ENCODE data around the gene ENTPD7. TPM values are rescaled to one million over a fixed set of nuclear protein-coding genes. Genes with fewer than 3 reads are reported as not detected.

The ENTPD7 gene
- total RNA-seq, 1 experiment from 2014 or later, result 11.4 TPM

- TF ChIP-seq RELA (CRISPR knock-in tag; IDR thresholded peaks at IDR 0.05; ENCODE audit: borderline replicate concordance), result no peak
These were observed 6.0 kb downstream of the ENTPD7 start (continued) for GRCh38 chr10:99665304-99665703.

- H3K27ac Mint-ChIP-seq, result no peak overlapping the region
- peaks cover 7% of the 10 kb centered on the region for H3K36me3 Mint-ChIP-seq
- ChIA-PET CTCF (interaction anchor here (1.7 kb wide), 1 partner anchor 107 kb away, joined by 3 read pairs; no protein-coding TSS in a partner anchor), POLR2A (no interaction called here)
- no peak for TF ChIP-seq SMAD4 (CRISPR knock-in tag; IDR thresholded peaks at IDR 0.05)
- TF ChIP-seq FOXK1 (CRISPR knock-in tag; IDR thresholded peaks at IDR 0.05), result no peak
- no peak for TF ChIP-seq HMGXB4 (CRISPR knock-in tag; IDR thresholded peaks at IDR 0.05)
- TF ChIP-seq IRF2 (CRISPR knock-in tag; IDR thresholded peaks at IDR 0.05; ENCODE audit: borderline replicate concordance, low read depth), result no peak
- no peak for TF ChIP-seq RORB (CRISPR knock-in tag; IDR thresholded peaks at IDR 0.05)
- TF ChIP-seq ZNF232 (CRISPR knock-in tag; IDR thresholded peaks at IDR 0.05), result no peak
- no peak for TF ChIP-seq ZNF532 (CRISPR knock-in tag; IDR thresholded peaks at IDR 0.05; ENCODE audit: borderline replicate concordance)
- no peak for TF ChIP-seq USF1 (CRISPR knock-in tag; IDR thresholded peaks at IDR 0.05)
- TF ChIP-seq FOXP1 (CRISPR knock-in tag; IDR thresholded peaks at IDR 0.05; ENCODE audit: borderline replicate concordance), result no peak
- no peak for TF ChIP-seq SOX15 (CRISPR knock-in tag; IDR thresholded peaks at IDR 0.05)
- no peak for TF ChIP-seq ZNF121 (CRISPR knock-in tag; IDR thresholded peaks at IDR 0.05)
- TF ChIP-seq USF2 (CRISPR knock-in tag; IDR thresholded peaks at IDR 0.05), result no peak
- no peak for TF ChIP-seq TCF7 (CRISPR knock-in tag; IDR thresholded peaks at IDR 0.05; ENCODE audit: low read depth)
- no peak overlapping the region for H3K4me3 Mint-ChIP-seq
- DNase-seq (ENCODE audit: low spot score) (no peak), ATAC-seq (no peak)
- no peaks in the 10 kb centered on the region for H3K4me1 Mint-ChIP-seq
- no peaks in the 10 kb centered on the region for H3K27me3 Mint-ChIP-seq (ENCODE audit: low read depth)
- H3K9me3 Mint-ChIP-seq, result no peaks in the 10 kb centered on the region
These were observed 7.9 kb downstream of the ENTPD7 start for GRCh38 chr10:99667108-99667751.

GRCh38 chr10:99671386-99671785, 12.1 kb downstream of the ENTPD7 start:
- ChIA-PET CTCF (no interaction called here), POLR2A (no interaction called here)
- Mint-ChIP-seq H3K27ac (no peak overlapping the region), H3K4me1 (no peaks in the 10 kb centered on the region), H3K4me3 (no peak overlapping the region), H3K9me3 (no peaks in the 10 kb centered on the region), H3K27me3 (ENCODE audit: low read depth) (no peaks in the 10 kb centered on the region), H3K36me3 (peaks cover 4% of the 10 kb centered on the region)
- ATAC-seq, result no peak
- DNase-seq (ENCODE audit: low spot score), result no peak
- no peak for TF ChIP-seq TP53 (CRISPR knock-in tag; IDR thresholded peaks at IDR 0.05)
- TF ChIP-seq CDX4 (CRISPR knock-in tag; IDR thresholded peaks at IDR 0.05; ENCODE audit: borderline replicate concordance), result no peak
- TF ChIP-seq GRHL2 (CRISPR knock-in tag; IDR thresholded peaks at IDR 0.05; ENCODE audit: insufficient replicate concordance, severe bottlenecking), result no peak
- no peak for TF ChIP-seq TEAD4 (CRISPR knock-in tag; IDR thresholded peaks at IDR 0.05)
- no peak for TF ChIP-seq FOXK1 (CRISPR knock-in tag; IDR thresholded peaks at IDR 0.05)
- TF ChIP-seq CREB1 (CRISPR knock-in tag; IDR thresholded peaks at IDR 0.05), result no peak
- TF ChIP-seq ZNF532 (CRISPR knock-in tag; IDR thresholded peaks at IDR 0.05; ENCODE audit: borderline replicate concordance), result no peak
- TF ChIP-seq NFE2L1 (CRISPR knock-in tag; IDR thresholded peaks at IDR 0.05), result no peak
- TF ChIP-seq SMAD4 (CRISPR knock-in tag; IDR thresholded peaks at IDR 0.05), result no peak
